ENCODE results near the gene MROH8. TPM values are rescaled to one million over a fixed set of nuclear protein-coding genes. Genes with fewer than 3 reads are reported as not detected.

Gene MROH8
- polyA plus RNA-seq, 3 donors, result 6.9 to 7.9 (median 6.9) TPM

DNA sequence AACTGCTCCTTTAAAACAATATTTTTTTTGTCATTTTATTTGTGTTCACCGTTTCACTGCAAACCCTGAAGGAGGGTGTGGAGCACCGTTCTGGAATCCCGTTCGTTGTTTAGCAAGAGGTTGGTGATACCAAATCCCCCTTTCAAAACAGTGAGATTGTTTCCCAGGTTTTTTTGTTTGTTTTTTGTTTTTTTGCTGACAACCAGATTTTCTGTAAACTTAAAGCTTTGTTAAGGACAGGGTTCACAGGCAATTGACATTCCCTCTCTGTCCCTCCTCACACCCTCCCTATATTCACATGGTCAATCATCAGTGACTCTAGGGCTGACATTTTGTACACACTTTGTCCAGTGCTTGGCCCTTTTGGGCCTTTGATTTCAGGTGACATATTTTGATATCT lies 21.0 kb upstream of the MROH8 start:
- DNase-seq (ENCODE audit: low read depth in 3 of 3, low spot score in 2 of 3), result no peak

DNA sequence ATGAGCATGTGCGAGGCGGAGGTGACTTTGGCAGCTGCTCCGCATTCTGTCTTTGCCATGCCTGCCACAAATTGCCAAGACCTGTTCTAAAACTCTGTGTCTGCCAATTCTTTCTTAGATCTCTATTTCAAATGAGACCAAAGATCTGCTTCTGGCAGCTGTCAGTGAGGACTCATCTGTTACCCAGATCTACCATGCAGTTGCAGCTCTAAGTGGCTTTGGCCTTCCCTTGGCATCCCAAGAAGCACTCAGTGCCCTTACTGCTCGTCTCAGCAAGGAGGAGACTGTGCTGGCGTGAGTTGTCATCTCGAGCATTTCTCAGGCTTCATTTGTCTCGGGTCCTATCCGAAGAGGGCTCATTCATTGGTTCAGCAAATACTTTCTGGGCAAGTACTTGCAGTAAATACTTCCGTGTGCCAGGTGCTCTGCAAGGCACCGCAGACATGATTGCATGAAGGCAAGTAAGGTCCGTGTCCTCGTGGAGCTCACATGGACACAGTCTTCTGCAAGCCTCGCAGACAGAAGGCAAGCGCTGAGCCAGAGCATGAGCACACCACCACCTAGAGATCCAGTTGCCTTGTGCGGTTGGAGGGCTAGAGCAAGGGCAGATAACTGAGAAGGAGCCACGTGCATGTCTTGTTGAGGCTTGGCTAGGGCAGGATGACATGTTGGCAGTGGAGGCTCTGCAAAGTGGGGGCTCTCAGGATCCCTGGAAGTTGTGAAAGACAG lies 19.7 kb upstream of the MROH8 start:
- DNase-seq (ENCODE audit: low read depth in 3 of 3, low spot score in 2 of 3), result no peak

GRCh38 chr20:37194621-37195417 lies 15.5 kb upstream of the MROH8 start:
- DNase-seq (ENCODE audit: low read depth in 3 of 3, low spot score in 2 of 3), result no peak

DNA sequence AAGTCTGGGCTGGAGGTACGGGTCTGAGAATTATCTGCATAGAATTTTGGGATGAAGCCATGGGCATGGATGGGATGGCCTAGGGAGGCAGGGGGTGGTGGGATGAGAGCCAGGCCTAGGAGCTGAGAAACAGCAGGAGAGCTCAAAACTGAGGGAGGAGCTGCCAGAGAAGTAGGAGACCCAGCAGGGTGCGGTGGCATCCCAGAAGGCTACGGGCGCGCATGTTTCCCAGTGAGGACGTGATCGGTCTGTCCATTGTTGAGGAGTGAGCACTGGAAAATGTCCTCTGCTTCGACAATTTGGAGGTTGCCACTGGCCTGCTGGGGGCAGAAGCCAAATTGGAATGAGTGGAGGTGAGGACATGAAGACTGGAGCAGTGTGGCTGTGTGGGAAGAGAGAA lies 14.5 kb upstream of the MROH8 start:
- no peak for DNase-seq (ENCODE audit: low read depth in 3 of 3, low spot score in 2 of 3)

GRCh38 chr20:37193226-37193625 lies 13.9 kb upstream of the MROH8 start:
- DNase-seq (ENCODE audit: low read depth in 3 of 3, low spot score in 2 of 3), result no peak

DNA sequence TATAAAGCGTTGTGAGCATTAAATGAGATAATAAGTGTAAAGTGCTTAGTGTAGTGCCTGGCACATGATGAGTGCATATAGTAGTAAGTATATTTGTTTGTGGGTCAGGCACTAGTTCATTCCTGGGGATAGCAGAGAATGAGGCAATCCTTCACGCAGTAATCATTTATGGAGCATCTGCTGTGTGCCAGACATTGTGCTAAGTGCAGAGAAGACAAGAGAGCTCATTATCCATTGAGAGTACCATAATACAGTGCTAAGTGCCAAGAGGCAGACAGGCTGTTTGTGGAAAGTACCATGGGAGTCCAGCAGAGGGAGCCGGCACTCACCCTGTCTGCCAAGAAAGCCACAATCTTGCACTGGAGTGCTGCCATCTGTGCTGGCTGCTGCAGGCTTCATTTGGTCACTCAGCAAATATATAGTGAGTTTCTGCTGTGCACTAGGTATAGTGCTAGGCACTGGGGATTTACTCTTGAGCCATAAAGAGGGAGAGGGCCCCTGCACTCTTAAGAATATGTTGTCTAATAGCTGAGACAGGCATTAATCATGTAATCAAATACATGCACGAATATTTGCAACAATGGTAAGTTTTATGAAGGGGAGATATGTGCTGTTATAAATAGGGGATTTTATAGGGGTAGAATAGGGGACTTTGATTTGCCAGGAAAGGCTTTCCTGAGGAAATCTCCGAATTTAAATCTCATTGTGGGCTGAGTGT lies 12.9 kb upstream of the MROH8 start:
- DNase-seq (ENCODE audit: low read depth in 3 of 3, low spot score in 2 of 3), result peak in 1 of 3 donors; percentile 63

DNA sequence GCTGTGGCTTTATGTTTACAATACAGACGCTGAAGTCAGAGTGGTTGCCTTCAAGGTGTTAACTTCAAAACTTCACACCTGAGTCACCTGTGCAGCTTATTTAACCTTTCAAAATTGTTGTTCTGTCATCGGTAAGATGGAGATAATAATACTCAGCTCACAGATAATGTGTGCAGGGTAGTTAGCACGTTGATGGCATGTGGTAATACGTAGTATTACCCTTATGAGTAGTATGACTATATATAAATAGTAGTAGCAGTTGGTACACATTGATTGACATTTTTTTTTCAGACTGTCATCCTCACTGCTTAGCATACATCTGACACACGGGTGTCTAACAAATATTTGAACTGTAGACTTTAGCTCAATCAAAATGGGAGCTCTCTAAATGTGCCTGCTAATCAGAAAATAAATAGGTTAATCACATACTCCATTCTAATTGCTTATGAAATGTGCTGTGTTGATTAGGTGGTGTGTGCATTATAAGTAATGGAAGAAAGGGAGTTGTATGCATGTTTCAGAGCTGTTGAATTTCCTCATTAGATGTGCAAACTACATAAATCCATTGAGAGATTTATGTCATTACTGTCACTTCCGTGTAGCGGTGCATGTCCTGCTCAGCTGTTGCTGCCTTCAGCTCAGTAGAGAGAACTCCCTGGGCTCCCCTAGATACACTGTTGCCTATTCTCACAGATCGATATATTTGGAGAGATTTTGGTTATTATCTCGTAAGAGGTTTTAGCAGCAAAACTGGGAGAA lies 11.2 kb upstream of the MROH8 start:
- DNase-seq (ENCODE audit: low read depth in 3 of 3, low spot score in 2 of 3), result no peak

GRCh38 chr20:37189416-37190016 lies 10.2 kb upstream of the MROH8 start:
- no peak for DNase-seq (ENCODE audit: low read depth in 3 of 3, low spot score in 2 of 3)

DNA sequence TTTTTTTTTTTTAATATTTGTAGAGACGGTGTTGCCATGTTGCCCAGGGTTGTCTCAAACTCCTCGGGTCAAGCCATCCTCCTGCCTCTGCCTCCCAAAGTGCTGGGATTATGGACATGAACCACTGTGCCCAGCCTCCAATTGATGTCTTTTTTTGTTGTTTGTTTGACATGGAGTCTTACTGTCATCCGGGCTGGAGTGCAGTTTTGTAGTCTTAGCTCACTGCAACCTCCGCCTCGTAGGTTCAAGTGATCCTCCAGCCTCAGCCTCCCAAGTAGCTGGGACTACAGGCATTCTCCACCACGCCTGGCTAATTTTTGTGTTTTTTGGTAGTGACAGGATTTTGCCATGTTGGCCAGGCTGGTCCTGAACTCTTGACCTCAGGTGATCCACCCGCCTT lies 9.4 kb upstream of the MROH8 start:
- DNase-seq (ENCODE audit: low read depth in 3 of 3, low spot score in 2 of 3), result no peak

GRCh38 chr20:37185686-37186085 lies 6.3 kb upstream of the MROH8 start:
- no peak for DNase-seq (ENCODE audit: low read depth in 3 of 3, low spot score in 2 of 3)

- no peak for DNase-seq (ENCODE audit: low read depth in 3 of 3, low spot score in 2 of 3)
These were observed 556 bp upstream of the MROH8 start for GRCh38 chr20:37179683-37180524.

DNA sequence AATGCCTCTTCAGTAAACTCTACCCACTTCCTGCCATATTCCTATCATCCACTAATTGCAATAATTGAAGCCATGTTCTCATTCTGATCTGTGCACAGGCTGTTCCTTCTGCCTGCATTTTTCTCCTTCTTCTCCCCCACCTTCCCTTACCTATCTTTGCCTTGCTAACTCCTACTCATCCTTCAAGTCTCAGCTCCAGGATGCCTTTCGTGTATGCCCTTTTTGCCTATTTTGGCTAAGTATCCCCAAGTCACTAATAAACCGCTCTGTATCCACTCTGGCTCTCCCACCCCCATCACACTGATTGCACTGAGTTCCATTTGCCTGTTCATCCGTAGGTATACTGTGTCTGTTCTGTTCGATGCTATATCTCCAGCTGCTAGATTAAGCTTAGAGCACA lies 6.5 kb downstream of the MROH8 start:
- DNase-seq (ENCODE audit: low read depth in 3 of 3, low spot score in 2 of 3), result no peak

GRCh38 chr20:37166867-37167266 lies 12.5 kb downstream of the MROH8 start:
- no peak for DNase-seq (ENCODE audit: low read depth in 3 of 3, low spot score in 2 of 3)

DNA sequence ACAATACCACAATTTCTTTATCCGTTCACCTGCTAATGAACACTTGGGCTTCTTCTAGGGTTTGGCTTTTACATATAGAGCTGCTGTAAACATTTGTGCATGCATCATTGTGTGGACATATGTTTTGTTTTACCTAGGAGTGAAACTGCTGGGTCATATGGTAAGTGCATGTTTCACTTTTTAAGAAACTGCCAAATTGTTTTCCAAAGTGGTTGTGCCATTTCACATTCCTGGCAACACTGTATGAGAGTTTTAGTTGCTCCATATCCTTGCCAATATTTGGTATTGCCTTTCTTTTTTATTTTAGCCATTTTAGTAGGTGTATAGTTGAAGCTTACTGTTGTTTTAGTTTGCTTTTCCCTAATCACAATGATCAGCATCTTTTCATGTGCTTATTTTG lies 14.3 kb downstream of the MROH8 start:
- no peak for DNase-seq (ENCODE audit: low read depth in 3 of 3, low spot score in 2 of 3)

DNA sequence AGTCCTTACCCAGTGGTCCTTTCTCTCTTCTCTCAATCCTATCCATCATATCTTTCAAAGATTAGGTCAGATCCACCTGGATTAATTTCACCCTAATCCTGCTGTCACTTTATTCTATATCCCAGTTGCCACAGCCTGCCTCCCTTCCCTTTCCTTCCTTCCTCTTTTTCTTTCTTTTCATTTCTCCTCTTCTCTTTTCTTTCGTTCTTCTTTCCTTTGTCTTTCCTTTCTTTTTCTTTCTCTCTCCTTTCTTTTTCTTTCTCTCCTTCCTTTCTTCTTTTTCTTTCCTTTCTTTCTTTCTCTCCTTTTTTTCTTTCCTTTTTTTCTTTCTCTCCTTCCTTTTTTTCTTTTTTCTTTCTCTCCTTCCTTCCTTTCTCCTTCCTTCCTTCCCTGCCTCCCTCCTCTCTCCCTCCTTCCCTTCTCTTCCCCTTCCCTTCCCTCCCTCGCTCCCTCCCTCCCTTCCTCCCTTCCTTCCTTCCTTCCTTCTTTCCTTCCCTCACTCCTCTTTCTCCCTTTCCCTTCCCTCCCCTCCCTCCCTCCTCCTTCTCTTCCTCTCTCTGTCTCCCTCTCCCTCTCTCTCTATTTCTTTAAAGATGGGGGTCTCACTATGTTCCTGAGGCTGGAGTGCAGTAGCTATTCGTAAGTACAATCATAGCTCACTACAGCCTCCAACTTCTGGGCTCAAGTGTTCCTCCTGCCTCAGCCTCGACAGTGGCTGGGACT lies 15.4 kb downstream of the MROH8 start:
- DNase-seq (ENCODE audit: low read depth in 3 of 3, low spot score in 2 of 3), result no peak

DNA sequence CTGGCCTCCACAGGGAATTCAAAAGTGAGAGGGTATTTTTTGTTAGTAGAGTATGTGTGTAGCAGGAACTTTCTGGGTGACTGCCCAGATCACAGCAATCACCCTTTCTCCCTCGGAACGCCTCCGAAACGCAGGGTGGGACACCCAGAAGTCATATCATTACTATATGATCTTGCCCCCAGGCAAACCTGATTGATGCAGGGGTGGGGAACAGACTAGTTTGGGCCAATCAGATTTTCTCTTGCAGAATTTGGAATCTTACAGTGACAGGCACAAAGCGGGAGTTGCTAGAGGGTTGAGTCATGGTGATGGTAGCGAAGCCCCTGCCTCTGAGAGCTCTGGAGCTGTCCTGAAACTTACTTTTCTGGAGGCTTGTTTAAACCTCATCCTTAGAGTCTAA lies 16.7 kb downstream of the MROH8 start:
- DNase-seq (ENCODE audit: low read depth in 3 of 3, low spot score in 2 of 3), result no peak

DNA sequence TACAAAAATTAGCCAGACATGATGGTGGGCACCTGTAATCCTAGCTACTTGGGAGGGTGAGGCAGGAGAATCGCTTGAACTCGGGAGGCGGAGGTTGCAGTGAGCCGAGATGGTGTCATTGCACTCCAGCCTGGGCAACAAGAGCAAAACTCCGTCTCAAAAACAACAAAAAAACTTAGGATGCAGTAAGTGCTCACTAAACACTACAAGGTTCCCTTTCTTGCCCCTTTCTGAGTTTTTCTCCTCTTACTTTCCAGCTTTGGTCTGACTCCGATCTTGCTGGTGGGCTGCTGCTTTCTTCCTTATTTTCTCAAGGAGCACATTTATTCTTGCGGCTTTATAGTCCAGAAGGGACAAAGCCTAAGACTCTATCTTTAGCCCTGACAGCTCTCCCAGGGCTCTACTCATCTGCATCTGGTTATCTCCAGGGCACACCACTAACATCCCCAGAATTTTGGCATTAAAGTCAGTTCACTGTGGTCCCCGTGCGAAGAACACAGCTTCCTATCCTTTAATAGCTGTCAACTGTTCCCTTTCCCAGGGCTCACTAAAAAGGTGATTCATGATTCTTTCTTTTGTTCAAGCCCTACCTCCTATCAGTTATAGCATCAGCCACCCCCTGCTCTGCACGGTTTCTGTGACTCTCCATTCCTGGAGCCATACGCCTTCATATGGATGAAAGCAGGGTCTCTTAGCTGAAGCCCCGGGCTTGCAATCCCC lies 17.4 kb downstream of the MROH8 start:
- no peak for DNase-seq (ENCODE audit: low read depth in 3 of 3, low spot score in 2 of 3)

- no peak for DNase-seq (ENCODE audit: low read depth in 3 of 3, low spot score in 2 of 3)
These were observed 18.7 kb downstream of the MROH8 start for GRCh38 chr20:37160683-37161082.
